MM.1S (cell line): ENCODE results near the gene MAFB.

Source experiments
- EZH2 ChIP-seq: fragments of 300-600 bp; sonication (generic); optimal IDR thresholded peaks from 2 replicates; pipeline ENCODE3; 2017; ENCODE audit warnings: low read depth, mild to moderate bottlenecking, antibody characterized with exemption, low read length, mixed read lengths
- EZH2phosphoT487 ChIP-seq: fragments of 300-600 bp; sonication (generic); IDR thresholded peaks from 2 replicates; pipeline ENCODE4 v1.6.1; 2018; ENCODE audit warnings: antibody characterized with exemption, low read length
- TF ChIP-seq, protein P1 (sequence below): fragments of 300-600 bp; sonication (generic); IDR thresholded peaks from 2 replicates; pipeline ENCODE4 v1.5.1; 2016; ENCODE audit warnings: antibody characterized with exemption, low read length, mixed read lengths

DNA sequence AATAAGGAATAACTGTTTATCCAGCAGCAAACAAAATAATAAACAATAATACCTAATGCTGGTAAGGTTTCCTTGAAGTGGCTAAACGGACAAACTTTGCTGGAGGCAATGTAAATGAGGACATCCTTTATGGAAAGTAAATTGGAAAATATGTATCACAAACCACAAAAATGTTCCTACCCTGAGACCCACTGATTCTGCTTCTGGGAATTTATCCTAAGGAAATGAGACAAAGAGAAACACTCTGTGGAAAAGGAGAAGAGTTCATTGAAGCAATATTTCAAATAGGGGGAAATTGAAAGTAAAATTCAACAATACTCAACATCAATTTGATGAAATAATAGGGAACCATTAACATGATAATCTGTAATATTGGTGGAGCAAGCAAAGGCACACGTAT lies 37.9 kb downstream of the MAFB start:
- TF ChIP-seq, protein P1, sequence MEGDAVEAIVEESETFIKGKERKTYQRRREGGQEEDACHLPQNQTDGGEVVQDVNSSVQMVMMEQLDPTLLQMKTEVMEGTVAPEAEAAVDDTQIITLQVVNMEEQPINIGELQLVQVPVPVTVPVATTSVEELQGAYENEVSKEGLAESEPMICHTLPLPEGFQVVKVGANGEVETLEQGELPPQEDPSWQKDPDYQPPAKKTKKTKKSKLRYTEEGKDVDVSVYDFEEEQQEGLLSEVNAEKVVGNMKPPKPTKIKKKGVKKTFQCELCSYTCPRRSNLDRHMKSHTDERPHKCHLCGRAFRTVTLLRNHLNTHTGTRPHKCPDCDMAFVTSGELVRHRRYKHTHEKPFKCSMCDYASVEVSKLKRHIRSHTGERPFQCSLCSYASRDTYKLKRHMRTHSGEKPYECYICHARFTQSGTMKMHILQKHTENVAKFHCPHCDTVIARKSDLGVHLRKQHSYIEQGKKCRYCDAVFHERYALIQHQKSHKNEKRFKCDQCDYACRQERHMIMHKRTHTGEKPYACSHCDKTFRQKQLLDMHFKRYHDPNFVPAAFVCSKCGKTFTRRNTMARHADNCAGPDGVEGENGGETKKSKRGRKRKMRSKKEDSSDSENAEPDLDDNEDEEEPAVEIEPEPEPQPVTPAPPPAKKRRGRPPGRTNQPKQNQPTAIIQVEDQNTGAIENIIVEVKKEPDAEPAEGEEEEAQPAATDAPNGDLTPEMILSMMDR = no peak
- TF ChIP-seq EZH2 (no peak), EZH2phosphoT487 (no peak)
